Activated T-helper 17 cell treated with anti-CD3 and anti-CD28 coated beads, Interleukin-2, amount 50 U/mL, for 72 hours (primary cell): ENCODE measurements around the gene C20orf96. TPM values are rescaled to one million over a fixed set of nuclear protein-coding genes. Genes with fewer than 3 reads are reported as not detected.
"Not testable (repeated sequence)": the region's sequence is repeated elsewhere in the genome, so short reads cannot be mapped to it uniquely, and the experiment has no call there.

Source experiments
- ATAC-seq: fragments of 150-1000 bp; cut with Tn5 transposase; replicated peaks from 2 replicates; pipeline ENCODE4 v1.10.0; 2021; ENCODE audit warnings: mild to moderate bottlenecking, moderate library complexity
- H3K27ac Mint-ChIP-seq: one replicate; pipeline ENCODE4 v1.8.0; 2022; ENCODE audit warnings: mixed read lengths
- H3K27me3 Mint-ChIP-seq: one replicate; pipeline ENCODE4 v1.8.0; 2022; ENCODE audit warnings: mixed read lengths
- H3K36me3 Mint-ChIP-seq: one replicate; pipeline ENCODE4 v1.8.0; 2022; ENCODE audit warnings: low read depth, mild to moderate bottlenecking, mixed read lengths
- H3K4me1 Mint-ChIP-seq: one replicate; pipeline ENCODE4 v1.8.0; 2022; ENCODE audit warnings: mixed read lengths
- H3K4me3 Mint-ChIP-seq: one replicate; pipeline ENCODE4 v1.8.0; 2022; ENCODE audit warnings: mild to moderate bottlenecking, mixed read lengths
- H3K9me3 Mint-ChIP-seq: one replicate; pipeline ENCODE4 v1.8.0; 2022; ENCODE audit warnings: mixed read lengths
- total RNA-seq, 2 donors: library from RNA; stranded (reverse); gene quantifications; one replicate each; pipeline ENCODE4 v1.2.3, GENCODE V29; 2022

The C20orf96 gene
- total RNA-seq, 2 donors from 2014 or later: 5.2 to 6.0 TPM

GRCh38 chr20:276620-277495 lies 13.7 kb downstream of the C20orf96 start:
- no peaks in the 10 kb centered on the region for H3K9me3 Mint-ChIP-seq
- ATAC-seq: no peak

GRCh38 chr20:275791-276190 lies 14.8 kb downstream of the C20orf96 start:
- Mint-ChIP-seq H3K4me1 (no peaks in the 10 kb centered on the region), H3K27ac (no peak overlapping the region), H3K27me3 (no peaks in the 10 kb centered on the region), H3K4me3 (no peak overlapping the region), H3K36me3 (peaks cover 4% of the 10 kb centered on the region), H3K9me3 (no peaks in the 10 kb centered on the region)
- ATAC-seq: no peak

More at GRCh38 chr20:276620-277495, 13.7 kb downstream of the C20orf96 start:
- Mint-ChIP-seq H3K4me1 (no peaks in the 10 kb centered on the region), H3K27ac (no peak overlapping the region), H3K36me3 (peaks cover 4% of the 10 kb centered on the region), H3K27me3 (no peaks in the 10 kb centered on the region), H3K4me3 (no peak overlapping the region)

GRCh38 chr20:273884-274283 lies 16.7 kb downstream of the C20orf96 start:
- Mint-ChIP-seq H3K4me1 (no peaks in the 10 kb centered on the region), H3K27me3 (no peaks in the 10 kb centered on the region), H3K4me3 (no peak overlapping the region), H3K27ac (no peak overlapping the region), H3K9me3 (no peaks in the 10 kb centered on the region), H3K36me3 (peaks cover 4% of the 10 kb centered on the region)
- no peak for ATAC-seq

- Mint-ChIP-seq H3K36me3 (peaks cover 4% of the 10 kb centered on the region), H3K4me1 (no peaks in the 10 kb centered on the region), H3K27ac (no peak overlapping the region), H3K9me3 (no peaks in the 10 kb centered on the region), H3K4me3 (no peak overlapping the region), H3K27me3 (no peaks in the 10 kb centered on the region)
- no peak for ATAC-seq
Measured at GRCh38 chr20:272718-273117, 17.8 kb downstream of the C20orf96 start.

GRCh38 chr20:271528-271927 lies 19.0 kb downstream of the C20orf96 start:
- no peaks in the 10 kb centered on the region for H3K9me3 Mint-ChIP-seq
- peaks cover under 1% of the 10 kb centered on the region for H3K27me3 Mint-ChIP-seq
- no peak for ATAC-seq
- H3K4me3 Mint-ChIP-seq: no peak overlapping the region
- no peak overlapping the region for H3K27ac Mint-ChIP-seq
- peaks cover 7% of the 10 kb centered on the region for H3K4me1 Mint-ChIP-seq
- peaks cover 4% of the 10 kb centered on the region for H3K36me3 Mint-ChIP-seq

- no peak overlapping the region for H3K27ac Mint-ChIP-seq
- no peak overlapping the region for H3K4me3 Mint-ChIP-seq
- ATAC-seq: no peak
- H3K36me3 Mint-ChIP-seq: peaks cover 3% of the 10 kb centered on the region
- no peaks in the 10 kb centered on the region for H3K9me3 Mint-ChIP-seq
- peaks cover 4% of the 10 kb centered on the region for H3K27me3 Mint-ChIP-seq
- peaks cover 11% of the 10 kb centered on the region for H3K4me1 Mint-ChIP-seq
Measured at GRCh38 chr20:271069-271468, 19.5 kb downstream of the C20orf96 start.

- Mint-ChIP-seq H3K27me3 (peaks cover 4% of the 10 kb centered on the region), H3K4me3 (no peak overlapping the region), H3K9me3 (no peaks in the 10 kb centered on the region), H3K27ac (no peak overlapping the region), H3K4me1 (peaks cover 11% of the 10 kb centered on the region), H3K36me3 (no peaks in the 10 kb centered on the region)
- no peak for ATAC-seq
Measured at GRCh38 chr20:270517-270916, 20.0 kb downstream of the C20orf96 start.

GRCh38 chr20:266596-267562 lies 23.7 kb downstream of the C20orf96 start:
- Mint-ChIP-seq H3K27ac (peak overlapping the region; percentile 35), H3K27me3 (peaks cover 4% of the 10 kb centered on the region), H3K4me3 (peak overlapping the region; percentile 72), H3K9me3 (no peaks in the 10 kb centered on the region), H3K4me1 (peaks cover 11% of the 10 kb centered on the region), H3K36me3 (no peaks in the 10 kb centered on the region)
- peak; percentile 91 for ATAC-seq

- Mint-ChIP-seq H3K9me3 (no peaks in the 10 kb centered on the region), H3K4me3 (no peak overlapping the region), H3K27ac (no peak overlapping the region), H3K36me3 (no peaks in the 10 kb centered on the region), H3K4me1 (peaks cover 18% of the 10 kb centered on the region), H3K27me3 (peaks cover 4% of the 10 kb centered on the region)
- no peak for ATAC-seq
Measured at GRCh38 chr20:263701-264100, 26.8 kb downstream of the C20orf96 start.

GRCh38 chr20:259981-260380 lies 30.6 kb downstream of the C20orf96 start:
- ATAC-seq: no peak
- Mint-ChIP-seq H3K27me3 (no peaks in the 10 kb centered on the region), H3K4me3 (no peak overlapping the region), H3K27ac (no peak overlapping the region), H3K9me3 (no peaks in the 10 kb centered on the region), H3K36me3 (no peaks in the 10 kb centered on the region), H3K4me1 (peaks cover 16% of the 10 kb centered on the region)

GRCh38 chr20:258963-259362 lies 31.6 kb downstream of the C20orf96 start:
- Mint-ChIP-seq H3K9me3 (no peaks in the 10 kb centered on the region), H3K4me3 (peak overlapping the region; percentile 26), H3K27ac (peak overlapping the region; percentile 28), H3K4me1 (peaks cover 16% of the 10 kb centered on the region), H3K27me3 (no peaks in the 10 kb centered on the region), H3K36me3 (no peaks in the 10 kb centered on the region)
- peak; percentile 45 for ATAC-seq

- ATAC-seq: peak; percentile 91
Measured at GRCh38 chr20:258269-258858, 32.2 kb downstream of the C20orf96 start.

GRCh38 chr20:257419-257818 lies 33.1 kb downstream of the C20orf96 start, which contains the start of gene DEFB132:
TSS of gene DEFB132 (plus strand) at chr20:257724. CDS start at chr20:257779, 55 bp downstream.
- no peaks in the 10 kb centered on the region for H3K27me3 Mint-ChIP-seq
- peak within 1 kb of the TSS; percentile 28 for H3K27ac Mint-ChIP-seq
- H3K36me3 Mint-ChIP-seq: no peaks in the 10 kb centered on the region
- ATAC-seq: no peak
- peak within 1 kb of the TSS; percentile 26 for H3K4me3 Mint-ChIP-seq
- H3K4me1 Mint-ChIP-seq: peaks cover 16% of the 10 kb centered on the region
- H3K9me3 Mint-ChIP-seq: no peaks in the 10 kb centered on the region

More at GRCh38 chr20:258269-258858, 32.2 kb downstream of the C20orf96 start:
- H3K27ac Mint-ChIP-seq: peak overlapping the region; percentile 28
- no peaks in the 10 kb centered on the region for H3K36me3 Mint-ChIP-seq
- H3K4me3 Mint-ChIP-seq: peak overlapping the region; percentile 26
- peaks cover 16% of the 10 kb centered on the region for H3K4me1 Mint-ChIP-seq
- H3K9me3 Mint-ChIP-seq: no peaks in the 10 kb centered on the region
- no peaks in the 10 kb centered on the region for H3K27me3 Mint-ChIP-seq

GRCh38 chr20:253447-253846 lies 37.1 kb downstream of the C20orf96 start:
- ATAC-seq, H3K4me3 Mint-ChIP-seq, H3K27me3 Mint-ChIP-seq, H3K4me1 Mint-ChIP-seq, H3K9me3 Mint-ChIP-seq, H3K36me3 Mint-ChIP-seq, H3K27ac Mint-ChIP-seq: not testable (repeated sequence)
